Glomerular endothelial cell (primary cell): ENCODE results near the gene RSAD1. TPM values are rescaled to one million over a fixed set of nuclear protein-coding genes. Genes with fewer than 3 reads are reported as not detected.

Experiments
- DNase-seq: peaks from one replicate; pipeline ENCODE4 v3.0.0-alpha.2; 2011; ENCODE audit warnings: low read depth, low spot score; ENCODE audit errors: extremely low read depth
- total RNA-seq: library from RNA; depleted of rRNA; stranded (reverse); fragments of >200 nt; gene quantifications from 2 replicates; pipeline ENCODE4 v1.2.3, GENCODE V29; 2015

Gene RSAD1
- total RNA-seq, 1 donor from 2014 or later, result 34.7 TPM

- no peak for DNase-seq
Observed at GRCh38 chr17:50488880-50489279, 10.2 kb downstream of the RSAD1 start.

- no peak for DNase-seq
Observed at GRCh38 chr17:50491505-50491904, 12.8 kb downstream of the RSAD1 start.

GRCh38 chr17:50492214-50492613, 13.6 kb downstream of the RSAD1 start:
- DNase-seq, result no peak

- no peak for DNase-seq
Observed at GRCh38 chr17:50493744-50494143, 15.1 kb downstream of the RSAD1 start.

- no peak for DNase-seq
Observed at GRCh38 chr17:50495217-50495823, 16.7 kb downstream of the RSAD1 start.

GRCh38 chr17:50495918-50496317, 17.3 kb downstream of the RSAD1 start:
- no peak for DNase-seq

- no peak for DNase-seq
Observed at GRCh38 chr17:50498021-50498874, 19.6 kb downstream of the RSAD1 start.

- DNase-seq, result no peak
Observed at GRCh38 chr17:50499270-50499669, 20.6 kb downstream of the RSAD1 start.

- DNase-seq, result no peak
Observed at GRCh38 chr17:50499721-50500120, 21.1 kb downstream of the RSAD1 start.

- DNase-seq, result no peak
Observed at GRCh38 chr17:50501054-50501453, 22.4 kb downstream of the RSAD1 start.

- no peak for DNase-seq
Observed at GRCh38 chr17:50502301-50502990, 23.8 kb downstream of the RSAD1 start.

- DNase-seq, result no peak
Observed at GRCh38 chr17:50505591-50506130, 27.0 kb downstream of the RSAD1 start.

- no peak for DNase-seq
Observed at GRCh38 chr17:50506298-50506697, 27.6 kb downstream of the RSAD1 start.

- DNase-seq, result no peak
Observed at GRCh38 chr17:50507871-50508572, 29.4 kb downstream of the RSAD1 start, which contains the start of gene MYCBPAP. MYCBPAP (plus strand) TSS chr17:50508439; CDS start chr17:50508675, 236 bp downstream.

- no peak for DNase-seq
Observed at GRCh38 chr17:50508573-50509460, 30.2 kb downstream of the RSAD1 start.

- no peak for DNase-seq
Observed at GRCh38 chr17:50511058-50511457, 32.4 kb downstream of the RSAD1 start.

GRCh38 chr17:50513495-50513894, 34.8 kb downstream of the RSAD1 start:
- DNase-seq, result no peak

GRCh38 chr17:50514388-50514787, 35.7 kb downstream of the RSAD1 start:
- no peak for DNase-seq

GRCh38 chr17:50514936-50515702, 36.5 kb downstream of the RSAD1 start:
- DNase-seq, result no peak
